Urinary bladder (tissue), 4 donors: Measurements from ENCODE around the gene GPN2. TPM values are rescaled to one million over a fixed set of nuclear protein-coding genes. Genes with fewer than 3 reads are reported as not detected.
"Not testable (repeated sequence)": the region's sequence is repeated elsewhere in the genome, so short reads cannot be mapped to it uniquely, and the experiment has no call there.

ENCODE experiments used
- DNase-seq: peaks from one replicate; pipeline ENCODE4 v3.0.0-alpha.2; 2015; ENCODE audit errors: extremely low spot score
- H3K27ac ChIP-seq: one replicate; pipeline ENCODE4 v1.5.1; 2013; ENCODE audit warnings: low read depth, mild to moderate bottlenecking, moderate library complexity
- H3K36me3 ChIP-seq: one replicate; pipeline ENCODE4 v1.6.1; 2013; ENCODE audit warnings: mild to moderate bottlenecking, moderate library complexity; ENCODE audit not compliant: insufficient read depth
- H3K4me1 ChIP-seq: one replicate; pipeline ENCODE4 v1.6.1; 2013; ENCODE audit warnings: mild to moderate bottlenecking, moderate library complexity; ENCODE audit not compliant: insufficient read depth
- H3K4me3 ChIP-seq: one replicate; pipeline ENCODE4 v1.5.1; 2013; ENCODE audit warnings: low read depth, low read length
- WGBS: extraction: QIAGEN DNeasy Blood & Tissue Kit; methylation state at CpG from one replicate; pipeline ENCODE4 v1.1.7; 2013; 5-methylcytosine and 5-hydroxymethylcytosine counted together
- polyA plus RNA-seq: library from polyadenylated mRNA; stranded (reverse); fragments of 200-250 nt; gene quantifications from one replicate; pipeline ENCODE4 v1.2.3, GENCODE V29; 2013
- total RNA-seq: library from RNA; depleted of rRNA; stranded (reverse); fragments of >200 nt; gene quantifications from one replicate; pipeline ENCODE4 v1.2.3, GENCODE V29; 2014
- donor health status: healthy with polysubstance abuse.
- donor health status: healthy.

GPN2 gene
- total and polyA plus RNA-seq, 2 donors: 11.4 to 16.6 TPM

GRCh38 chr1:26847826-26848225 lies 42.3 kb downstream of the GPN2 start:
- 84% methylated on average over 6 of the region's 6 CpGs for WGBS
- not testable (repeated sequence) for H3K4me1 ChIP-seq, H3K27ac ChIP-seq, DNase-seq, H3K4me3 ChIP-seq, H3K36me3 ChIP-seq

GRCh38 chr1:26844424-26845196 lies 45.5 kb downstream of the GPN2 start:
- WGBS: 88% methylated on average over 13 of the region's 13 CpGs

GRCh38 chr1:26839779-26840178 lies 50.3 kb downstream of the GPN2 start:
- H3K4me1 ChIP-seq: no peaks in the 10 kb centered on the region
- no peak overlapping the region for H3K27ac ChIP-seq
- H3K4me3 ChIP-seq: no peak overlapping the region
- peaks cover 3% of the 10 kb centered on the region for H3K36me3 ChIP-seq
- WGBS: 87% methylated on average over 6 of the region's 6 CpGs
- no peak for DNase-seq

More at GRCh38 chr1:26844424-26845196, 45.5 kb downstream of the GPN2 start:
- H3K4me1 ChIP-seq: no peaks in the 10 kb centered on the region
- no peak for DNase-seq
- H3K27ac ChIP-seq: no peak overlapping the region
- H3K36me3 ChIP-seq: peaks cover 5% of the 10 kb centered on the region
- H3K4me3 ChIP-seq: no peak overlapping the region

GRCh38 chr1:26839339-26839722 lies 50.8 kb downstream of the GPN2 start:
- H3K27ac ChIP-seq: no peak overlapping the region
- 83% methylated on average over 1 of the region's 1 CpG for WGBS
- H3K4me3 ChIP-seq: no peak overlapping the region
- H3K4me1 ChIP-seq: no peaks in the 10 kb centered on the region
- DNase-seq: no peak
- H3K36me3 ChIP-seq: peaks cover 3% of the 10 kb centered on the region

- no peak overlapping the region for H3K27ac ChIP-seq
- no peak overlapping the region for H3K4me3 ChIP-seq
- H3K4me1 ChIP-seq: no peaks in the 10 kb centered on the region
- 76% methylated on average over 8 of the region's 8 CpGs for WGBS
- peaks cover 7% of the 10 kb centered on the region for H3K36me3 ChIP-seq
- no peak for DNase-seq
Measured at GRCh38 chr1:26838474-26839338, 51.4 kb downstream of the GPN2 start.

GRCh38 chr1:26837665-26838064 lies 52.4 kb downstream of the GPN2 start:
- not testable (repeated sequence) for H3K4me1 ChIP-seq, H3K36me3 ChIP-seq, DNase-seq, H3K27ac ChIP-seq, H3K4me3 ChIP-seq
- 90% methylated on average over 5 of the region's 5 CpGs for WGBS

GRCh38 chr1:26833432-26834405 lies 56.4 kb downstream of the GPN2 start:
- Histone ChIP-seq H3K27ac (no peak overlapping the region), H3K36me3 (peaks cover 6% of the 10 kb centered on the region)

GRCh38 chr1:26832249-26832960 lies 57.7 kb downstream of the GPN2 start:
- WGBS: 87% methylated on average over 16 of the region's 16 CpGs
- no peak for DNase-seq
- Histone ChIP-seq H3K27ac (no peak overlapping the region), H3K36me3 (peaks cover 6% of the 10 kb centered on the region), H3K4me1 (no peaks in the 10 kb centered on the region), H3K4me3 (no peak overlapping the region)

More at GRCh38 chr1:26833432-26834405, 56.4 kb downstream of the GPN2 start:
- 63% methylated on average over 23 of the region's 23 CpGs for WGBS
- DNase-seq: no peak
- Histone ChIP-seq H3K4me1 (no peaks in the 10 kb centered on the region), H3K4me3 (no peak overlapping the region)

- 60% methylated on average over 3 of the region's 3 CpGs for WGBS
- DNase-seq: no peak
- H3K27ac ChIP-seq: peak overlapping the region; percentile 46
- H3K36me3 ChIP-seq: peaks cover 6% of the 10 kb centered on the region
- no peaks in the 10 kb centered on the region for H3K4me1 ChIP-seq
- no peak overlapping the region for H3K4me3 ChIP-seq
Measured at GRCh38 chr1:26831546-26832248, 58.4 kb downstream of the GPN2 start.

GRCh38 chr1:26831059-26831458 lies 59.0 kb downstream of the GPN2 start:
- Histone ChIP-seq H3K27ac (peak overlapping the region; percentile 46), H3K4me1 (no peaks in the 10 kb centered on the region), H3K36me3 (peaks cover 6% of the 10 kb centered on the region), H3K4me3 (no peak overlapping the region)
- WGBS: 92% methylated on average over 3 of the region's 3 CpGs
- DNase-seq: no peak

- WGBS: 81% methylated on average over 6 of the region's 6 CpGs
- Histone ChIP-seq H3K27ac (no peak overlapping the region), H3K4me1 (no peaks in the 10 kb centered on the region), H3K36me3 (peaks cover 6% of the 10 kb centered on the region), H3K4me3 (no peak overlapping the region)
- DNase-seq: no peak
Measured at GRCh38 chr1:26829184-26829911, 60.7 kb downstream of the GPN2 start.
